ENCODE data around the gene RNF168.
"Not testable (repeated sequence)": the region's sequence is repeated elsewhere in the genome, so short reads cannot be mapped to it uniquely, and the experiment has no call there.

Gene RNF168

GRCh38 chr3:196503196-196504076, at the start of gene RNF168:
TSS of gene RNF168 (minus strand) at chr3:196503768. CDS start at chr3:196503173, 595 bp downstream.
- DNase-seq: peak; percentile 55

DNA sequence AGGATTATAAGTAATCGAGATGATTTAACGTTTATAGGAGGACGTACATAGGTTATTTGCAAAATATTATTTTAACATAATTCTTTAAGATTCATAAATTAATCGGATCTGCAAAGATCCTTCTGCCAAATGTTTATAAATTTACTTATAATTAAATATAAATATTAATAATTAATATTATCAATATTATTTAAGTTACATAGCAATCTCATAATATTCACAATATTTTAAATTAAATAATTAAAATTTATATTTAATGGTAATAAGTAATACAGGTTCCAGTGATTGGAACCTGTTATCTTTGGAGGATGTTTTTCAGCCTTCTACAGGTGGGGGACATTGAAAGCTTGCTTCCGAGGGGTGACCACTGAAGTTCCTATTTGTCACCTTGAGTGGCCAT, 48.7 kb upstream of the RNF168 start:
- DNase-seq: no peak

- not testable (repeated sequence) for DNase-seq
These were observed 46.6 kb upstream of the RNF168 start for GRCh38 chr3:196550172-196550571.

GRCh38 chr3:196549312-196549711, 45.7 kb upstream of the RNF168 start:
- DNase-seq: not testable (repeated sequence)

GRCh38 chr3:196547067-196547466, 43.5 kb upstream of the RNF168 start:
- no peak for DNase-seq

GRCh38 chr3:196546537-196546936, 43.0 kb upstream of the RNF168 start:
- DNase-seq: no peak

- no peak for DNase-seq
These were observed 41.0 kb upstream of the RNF168 start for GRCh38 chr3:196544491-196544992.

GRCh38 chr3:196541684-196542445, 38.3 kb upstream of the RNF168 start:
- DNase-seq: no peak

- DNase-seq: no peak
These were observed 33.9 kb upstream of the RNF168 start for GRCh38 chr3:196537319-196537984.

DNA sequence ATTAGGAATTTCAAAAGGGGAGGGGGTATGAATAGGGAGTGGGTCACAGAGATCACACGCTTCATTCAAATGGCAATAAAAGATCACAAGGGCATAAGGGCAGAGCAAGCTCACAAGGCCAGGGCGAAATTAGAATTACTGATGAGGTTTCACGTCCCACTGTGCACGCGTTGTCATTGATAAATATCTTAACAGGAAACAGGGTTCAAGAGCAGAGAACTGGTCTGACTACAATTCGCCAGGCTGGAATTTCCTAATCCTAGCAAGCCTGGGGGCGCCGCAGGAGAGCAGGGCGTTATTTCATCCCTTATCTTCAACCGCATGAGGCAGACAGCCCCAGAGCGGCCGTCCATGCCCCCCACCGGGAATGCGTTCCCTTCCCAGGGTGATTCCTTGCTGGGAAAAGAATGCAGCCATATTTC, 29.7 kb upstream of the RNF168 start:
- no peak for DNase-seq

- DNase-seq: no peak
These were observed 27.9 kb upstream of the RNF168 start for GRCh38 chr3:196531418-196531817.

- DNase-seq: no peak
These were observed 25.2 kb upstream of the RNF168 start for GRCh38 chr3:196528639-196529233.

- DNase-seq: no peak
These were observed 21.6 kb upstream of the RNF168 start for GRCh38 chr3:196525141-196525540.

- DNase-seq: no peak
These were observed 21.0 kb upstream of the RNF168 start for GRCh38 chr3:196524527-196524926.

DNA sequence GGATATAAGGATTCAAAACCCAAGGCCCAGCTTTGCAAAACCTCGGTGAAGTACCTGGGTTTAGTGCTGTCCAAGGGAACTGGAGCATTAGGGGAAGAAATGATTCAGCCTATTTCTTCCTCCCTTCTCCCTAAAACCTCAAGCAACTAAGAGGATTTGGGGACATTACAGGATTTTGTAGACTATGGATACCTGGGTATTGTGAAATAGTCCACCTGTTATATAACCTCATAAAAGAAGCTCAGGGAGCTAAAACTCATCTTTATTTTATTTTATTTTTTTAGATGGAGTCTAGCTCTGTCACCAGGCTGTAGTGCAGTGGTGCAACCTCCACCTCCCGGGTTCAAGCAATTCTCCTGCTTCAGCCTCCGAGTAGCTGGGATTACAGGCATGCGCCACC, 20.3 kb upstream of the RNF168 start:
- no peak for DNase-seq

- DNase-seq: not testable (repeated sequence)
These were observed 17.7 kb upstream of the RNF168 start for GRCh38 chr3:196521291-196521690.

GRCh38 chr3:196519718-196520082, 16.1 kb upstream of the RNF168 start:
- DNase-seq: no peak

GRCh38 chr3:196518966-196519717, 15.6 kb upstream of the RNF168 start:
- DNase-seq: no peak

GRCh38 chr3:196517919-196518318, 14.4 kb upstream of the RNF168 start:
- DNase-seq: peak; percentile 23

- DNase-seq: no peak
These were observed 13.7 kb upstream of the RNF168 start for GRCh38 chr3:196517162-196517800.

DNA sequence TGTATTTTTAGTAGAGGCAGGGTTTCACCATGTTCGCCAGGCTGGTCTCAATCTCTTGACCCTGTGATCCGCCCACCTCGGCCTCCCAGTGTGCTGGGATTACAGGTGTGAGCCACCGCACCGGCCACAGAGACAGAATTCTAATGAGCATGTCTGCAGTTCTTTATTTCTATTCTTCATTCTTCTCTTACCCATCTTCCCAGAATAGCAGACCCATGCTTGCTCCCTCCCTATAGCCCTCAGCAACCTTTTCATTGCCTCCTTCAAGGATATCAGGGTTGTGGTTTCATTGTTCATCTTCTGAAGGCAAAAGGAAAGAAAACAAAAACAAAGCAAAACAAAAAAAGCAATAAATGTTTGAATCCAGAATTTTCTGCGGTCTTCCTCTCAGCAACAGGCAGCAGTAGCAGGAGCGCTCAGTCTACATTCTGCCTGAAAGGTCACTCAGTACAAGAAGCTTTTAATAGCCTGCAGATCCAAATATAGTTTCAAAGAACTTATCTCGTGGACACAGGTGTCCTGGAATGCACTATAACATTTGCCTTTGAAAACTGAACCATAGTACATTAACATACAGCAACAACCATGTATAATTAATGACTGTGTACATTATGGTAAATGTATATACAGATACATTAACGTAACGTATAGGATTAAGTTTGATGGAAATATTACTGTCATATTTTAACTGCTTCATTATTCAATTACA, 11.5 kb upstream of the RNF168 start, which contains the start of gene SMCO1:
SMCO1 (minus strand) TSS at position 434 of the 709 bp plus-strand sequence; CDS start at position 297, 137 bp downstream.
- DNase-seq: no peak

Data from SHP77 treated with DMSO at 0.1 percent for 48 hours (cell line).